Fibroblast of skin of right quadriceps (primary cell): ENCODE measurements around the gene CDC42BPB.

Experiments used
- DNase-seq: peaks from one replicate; pipeline ENCODE4 v3.0.0-alpha.2; 2013

Gene CDC42BPB

GRCh38 chr14:102957222-102957621, 100.1 kb downstream of the CDC42BPB start:
- no peak for DNase-seq

GRCh38 chr14:102955636-102956408, 101.5 kb downstream of the CDC42BPB start:
- DNase-seq = no peak

- no peak for DNase-seq
These were observed 103.1 kb downstream of the CDC42BPB start for GRCh38 chr14:102954081-102954789.

DNA sequence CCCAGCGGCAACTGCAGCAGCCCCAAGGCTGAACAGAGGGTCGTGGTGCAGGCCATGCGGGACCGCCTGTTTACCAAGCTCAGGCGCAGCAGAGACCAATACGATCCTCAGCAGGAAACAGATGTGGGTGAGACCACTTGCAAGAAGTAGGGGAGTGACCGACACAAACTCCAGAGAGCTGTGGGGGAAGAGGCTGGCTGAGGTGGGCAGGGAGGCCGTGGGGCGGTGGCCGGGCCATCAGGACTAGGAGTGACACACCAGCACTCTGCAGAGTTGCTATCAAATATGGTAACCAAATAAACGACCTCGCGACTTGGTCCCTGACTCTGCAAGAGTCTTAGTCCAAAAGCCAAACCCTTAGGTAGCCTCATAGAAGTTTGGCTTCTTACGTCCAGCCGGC, 104.2 kb downstream of the CDC42BPB start:
- DNase-seq = no peak

GRCh38 chr14:102952276-102952675, 105.1 kb downstream of the CDC42BPB start:
- no peak for DNase-seq

- peak; percentile 90 for DNase-seq
These were observed 105.5 kb downstream of the CDC42BPB start for GRCh38 chr14:102951799-102952198.

GRCh38 chr14:102951034-102951433, 106.3 kb downstream of the CDC42BPB start:
- no peak for DNase-seq

- DNase-seq = no peak
These were observed 107.4 kb downstream of the CDC42BPB start for GRCh38 chr14:102949801-102950451.

- peak; percentile 79 for DNase-seq
These were observed 108.1 kb downstream of the CDC42BPB start for GRCh38 chr14:102949062-102949800.

DNA sequence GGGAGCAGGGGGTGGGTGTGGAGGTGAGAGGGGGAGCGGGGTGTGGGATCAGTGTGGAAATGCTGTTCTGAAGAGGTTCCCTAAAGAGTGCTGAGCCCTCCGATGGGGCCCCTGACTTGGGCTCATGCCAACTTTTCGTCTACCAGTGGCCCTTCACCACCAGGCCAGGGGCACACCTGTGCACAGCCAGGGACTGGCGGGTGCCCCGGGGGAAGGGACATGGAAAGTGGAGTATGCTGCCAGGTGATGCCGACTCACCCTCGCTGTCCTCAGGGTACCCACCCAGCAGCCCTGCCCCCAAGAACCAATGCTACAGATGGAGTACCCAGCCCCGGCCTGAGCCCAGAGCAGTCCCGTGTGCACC, 108.7 kb downstream of the CDC42BPB start:
- DNase-seq = no peak

DNA sequence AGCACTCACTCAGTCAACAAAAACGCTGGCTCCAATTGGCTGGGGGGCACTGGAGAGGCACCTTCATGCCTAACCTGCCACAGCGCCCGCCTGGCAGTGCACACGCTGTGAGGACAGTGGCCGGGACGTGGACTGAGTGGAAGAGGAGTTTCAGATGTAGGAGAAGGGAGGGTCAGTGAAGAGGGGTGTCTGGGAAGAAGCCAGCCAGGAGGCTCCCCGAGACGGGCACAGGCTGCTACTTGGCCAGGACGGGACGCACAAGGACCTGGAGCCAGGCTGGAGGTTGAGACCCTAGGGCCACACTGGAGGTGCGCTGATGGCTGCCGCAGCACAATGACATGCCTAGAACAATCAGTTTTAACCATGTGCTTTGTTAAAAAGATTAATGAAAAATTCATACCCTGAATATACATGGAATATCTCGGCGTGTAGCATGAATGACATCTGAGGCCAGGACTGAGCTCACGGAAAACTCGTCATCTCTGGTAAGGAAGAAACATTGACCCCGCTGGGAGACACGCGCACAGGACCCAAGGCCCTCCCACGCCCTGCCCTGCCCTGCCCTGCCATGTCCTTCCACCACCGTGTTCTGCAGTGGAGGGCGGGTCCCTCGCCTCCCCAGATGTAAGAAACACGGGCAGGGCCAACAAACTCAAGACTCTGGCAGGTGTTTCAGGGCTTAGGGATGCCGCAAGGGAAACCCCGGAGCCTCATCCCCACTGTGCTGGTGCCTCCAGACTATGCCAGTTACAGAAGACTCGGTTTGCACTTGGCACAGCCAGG, 109.8 kb downstream of the CDC42BPB start:
- no peak for DNase-seq

- DNase-seq = peak; percentile 74
These were observed 111.8 kb downstream of the CDC42BPB start for GRCh38 chr14:102945346-102946130.

- no peak for DNase-seq
These were observed 112.7 kb downstream of the CDC42BPB start for GRCh38 chr14:102944448-102945330.

DNA sequence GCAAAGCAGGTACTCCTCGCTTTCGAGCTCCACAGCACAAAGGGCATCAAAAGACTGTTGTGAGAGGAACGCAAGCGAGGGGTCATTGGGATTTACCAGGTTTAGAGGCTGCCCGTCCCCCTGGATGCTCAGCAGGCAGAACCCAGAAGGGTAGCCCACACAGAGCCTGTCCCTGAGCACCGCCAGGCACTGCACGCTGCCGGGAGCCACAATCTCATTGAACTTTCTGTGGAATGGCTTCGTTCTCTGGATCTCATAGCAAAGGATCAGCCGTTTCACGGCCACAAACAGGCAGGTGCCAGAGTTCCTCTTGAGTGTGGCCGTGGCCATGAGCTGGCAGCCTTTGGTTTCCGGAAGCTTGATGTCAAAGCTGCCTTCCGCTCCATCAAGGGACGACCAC, 113.4 kb downstream of the CDC42BPB start:
- DNase-seq = no peak

DNA sequence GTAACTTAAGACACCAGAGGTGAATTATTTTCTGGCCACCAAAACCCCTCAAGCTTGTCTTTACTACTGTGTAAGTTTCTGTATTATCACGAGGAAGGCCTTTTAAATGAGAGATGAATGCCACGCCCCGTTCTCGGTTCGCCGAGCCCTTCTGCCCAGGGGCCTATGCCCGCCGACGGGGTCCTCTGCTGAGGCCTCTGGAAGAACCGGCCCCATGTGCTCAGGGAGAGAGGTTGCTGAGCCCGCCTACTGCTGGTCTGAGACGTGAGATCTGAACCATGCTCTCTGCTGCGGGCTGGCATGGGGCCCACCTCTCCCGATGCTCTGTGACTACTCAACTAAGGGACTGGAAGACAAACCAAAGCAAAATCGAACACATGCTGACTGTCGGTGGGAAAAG, 113.9 kb downstream of the CDC42BPB start:
- no peak for DNase-seq

DNA sequence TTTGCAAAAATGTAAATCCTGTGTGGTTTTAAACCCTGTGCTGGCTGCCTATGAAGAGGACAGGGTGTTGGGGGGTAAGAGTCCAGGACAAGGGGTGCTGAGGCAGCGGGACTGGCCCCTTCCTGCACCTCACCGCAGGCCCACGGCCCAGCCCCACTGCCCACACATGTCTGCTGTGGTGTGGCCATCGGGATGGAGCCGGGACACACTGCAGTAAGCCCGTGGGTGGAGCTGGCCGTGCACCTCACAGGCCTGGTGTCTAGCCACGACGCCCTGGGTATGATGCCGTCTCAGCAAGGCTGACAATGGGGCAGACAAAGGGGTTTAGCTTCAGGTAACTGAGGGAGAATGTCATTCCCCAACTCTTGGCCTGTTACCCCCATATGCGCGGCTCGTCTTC, 115.3 kb downstream of the CDC42BPB start:
- DNase-seq = no peak

- DNase-seq = no peak
These were observed 115.8 kb downstream of the CDC42BPB start for GRCh38 chr14:102941419-102942011.

- DNase-seq = no peak
These were observed 116.5 kb downstream of the CDC42BPB start for GRCh38 chr14:102940729-102941362.

GRCh38 chr14:102939820-102940561, 117.4 kb downstream of the CDC42BPB start:
- DNase-seq = no peak
